GM12874 (cell line): ENCODE results near the gene MSRB1.

Source experiments
- CTCF ChIP-seq: IDR thresholded peaks from 2 replicates; pipeline ENCODE4 v1.5.1; 2011; ENCODE audit warnings: low read depth, mild to moderate bottlenecking, control low read depth, low read length, moderate library complexity; ENCODE audit not compliant: insufficient read depth

Gene MSRB1

GRCh38 chr16:1916640-1916990 is 26.4 kb downstream of the MSRB1 start:
- no peak for TF ChIP-seq CTCF

GRCh38 chr16:1915732-1916639 is 27.0 kb downstream of the MSRB1 start:
- no peak for TF ChIP-seq CTCF

- TF ChIP-seq CTCF, result no peak
These were observed 28.0 kb downstream of the MSRB1 start for GRCh38 chr16:1914988-1915387.

GRCh38 chr16:1914084-1914608 is 28.9 kb downstream of the MSRB1 start:
- no peak for TF ChIP-seq CTCF

GRCh38 chr16:1913327-1914083 is 29.5 kb downstream of the MSRB1 start:
- TF ChIP-seq CTCF, result no peak

GRCh38 chr16:1912215-1912543 is 30.8 kb downstream of the MSRB1 start:
- TF ChIP-seq CTCF, result no peak

- no peak for TF ChIP-seq CTCF
These were observed 31.4 kb downstream of the MSRB1 start for GRCh38 chr16:1911467-1912214.
